Esophagus muscularis mucosa (tissue), 4 donors: Measurements from ENCODE around the gene TPRKB. TPM values are rescaled to one million over a fixed set of nuclear protein-coding genes. Genes with fewer than 3 reads are reported as not detected.
A peak's percentile ranks its signal among the peaks of the same experiment; 100 is the strongest.

Experiments
- DNase-seq: peaks from one replicate; pipeline ENCODE4 v3.0.0-alpha.2; 2017; ENCODE audit errors: extremely low spot score
- H3K27ac ChIP-seq, 4 donors: fragments of 200-600 bp; sonication (generic); replicated peaks in 1 of 4; 1 replicate in 3 of 4; 2 replicates in 1 of 4; pipeline ENCODE4 v1.5.1; 2016 to 2019; ENCODE audit warnings: mild to moderate bottlenecking in 1 of 4
- H3K27me3 ChIP-seq, 4 donors: fragments of 200-600 bp; sonication (generic); one replicate each; pipeline versions ENCODE4 v1.5.1 to v1.6.0; 2016 to 2019
- H3K36me3 ChIP-seq, 4 donors: fragments of 200-600 bp; sonication (generic); one replicate each; pipeline ENCODE4 v1.5.1; 2016 to 2019
- H3K4me1 ChIP-seq, 4 donors: fragments of 200-600 bp; sonication (generic); one replicate each; pipeline ENCODE4 v1.5.1; 2016 to 2019
- H3K4me3 ChIP-seq, 4 donors: fragments of 200-600 bp; sonication (generic); 1 replicate in 2 of 4; 2 replicates in 2 of 4; pipeline ENCODE4 v1.5.1; 2016 to 2019; ENCODE audit warnings: mild to moderate bottlenecking in 4 of 4, moderate library complexity in 1 of 4
- H3K9me3 ChIP-seq, 4 donors: fragments of 200-600 bp; sonication (generic); 1 replicate in 3 of 4; 2 replicates in 1 of 4; pipeline ENCODE4 v1.5.1; 2016 to 2019
- CTCF ChIP-seq, 3 experiments: fragments of 200-600 bp in 2 of 3; fragments of 450-650 bp in 1 of 3; sonication (generic) in 2 of 3; IDR thresholded peaks; one replicate each; pipeline ENCODE4 v1.5.1; 2017 to 2019; ENCODE audit warnings: antibody characterized with exemption in 3 of 3, mild to moderate bottlenecking in 2 of 3, moderate library complexity in 1 of 3
- EP300 ChIP-seq: sonication (generic); formaldehyde crosslinking; IDR thresholded peaks from one replicate; pipeline ENCODE4 v1.6.1; 2017; ENCODE audit warnings: antibody characterized with exemption
- POLR2A ChIP-seq: fragments of 450-650 bp; IDR thresholded peaks from one replicate; pipeline ENCODE4 v1.6.1; 2017; ENCODE audit warnings: antibody characterized with exemption, moderate library complexity, mild to moderate bottlenecking, low read depth
- POLR2AphosphoS5 ChIP-seq, 2 donors: sonication (generic); formaldehyde crosslinking; IDR thresholded peaks; one replicate each; pipeline ENCODE4 v1.6.1; 2017; ENCODE audit warnings: antibody characterized with exemption in 2 of 2
- WGBS: methylation state at CpG from one replicate; pipeline ENCODE4 v1.1.5; 2018; 5-methylcytosine and 5-hydroxymethylcytosine counted together
- intact Hi-C: fragments of 100-400 bp; cut with DNase I; formaldehyde crosslinking; loops from one replicate; pipeline ENCODE4 v1.15.1; 2023
- total RNA-seq, 4 donors: library from RNA; depleted of rRNA; stranded (reverse); fragments of >200 nt; gene quantifications; one replicate each; pipeline versions ENCODE4 v1.1.0 to v1.2.1, GENCODE V29; 2016

TPRKB gene
- total RNA-seq, 4 donors from 2014 or later: 13.6 to 30.3 (median 23.4) TPM

GRCh38 chr2:73714091-73714490 lies 23.1 kb downstream of the TPRKB start:
- no peaks in the 10 kb centered on the region for H3K9me3 ChIP-seq
- TF ChIP-seq POLR2A: no peak
- TF ChIP-seq CTCF (IDR thresholded peaks at IDR 0.05): no peak
- no peak for TF ChIP-seq POLR2AphosphoS5 (IDR thresholded peaks at IDR 0.05)
- TF ChIP-seq EP300: no peak
- no peak overlapping the region for H3K4me3 ChIP-seq
- no peaks in the 10 kb centered on the region for H3K27me3 ChIP-seq
- DNase-seq: no peak
- intact Hi-C loops: no loop called here
- WGBS: 86% methylated on average over 2 of the region's 2 CpGs
- H3K4me1 ChIP-seq: no peaks in the 10 kb centered on the region
- H3K36me3 ChIP-seq: no peaks in the 10 kb centered on the region
- no peak overlapping the region for H3K27ac ChIP-seq

GRCh38 chr2:73708527-73708926 lies 28.6 kb downstream of the TPRKB start:
- H3K27ac ChIP-seq: no peak overlapping the region
- H3K36me3 ChIP-seq: no peaks in the 10 kb centered on the region
- no peak overlapping the region for H3K4me3 ChIP-seq
- TF ChIP-seq POLR2A (no peak), CTCF (IDR thresholded peaks at IDR 0.05) (no peak), EP300 (no peak), POLR2AphosphoS5 (IDR thresholded peaks at IDR 0.05) (no peak)
- WGBS: 95% methylated on average over 8 of the region's 9 CpGs
- intact Hi-C loops: no loop called here
- DNase-seq: peak; percentile 47
- no peaks in the 10 kb centered on the region for H3K9me3 ChIP-seq
- peaks cover 0 to 7% (median 0%) of the 10 kb centered on the region in 4 donors for H3K27me3 ChIP-seq
- no peaks in the 10 kb centered on the region for H3K4me1 ChIP-seq

- intact Hi-C loops: no loop called here
- H3K36me3 ChIP-seq: no peaks in the 10 kb centered on the region
- no peaks in the 10 kb centered on the region for H3K9me3 ChIP-seq
- H3K27ac ChIP-seq: no peak overlapping the region
- peaks cover 0 to 7% (median 0%) of the 10 kb centered on the region in 4 donors for H3K27me3 ChIP-seq
- H3K4me3 ChIP-seq: no peak overlapping the region
- DNase-seq: no peak
- H3K4me1 ChIP-seq: no peaks in the 10 kb centered on the region
- 72% methylated on average over 3 of the region's 3 CpGs for WGBS
- TF ChIP-seq POLR2A (no peak), POLR2AphosphoS5 (IDR thresholded peaks at IDR 0.05) (no peak), CTCF (IDR thresholded peaks at IDR 0.05) (no peak), EP300 (no peak)
Measured at GRCh38 chr2:73707636-73708035, 29.5 kb downstream of the TPRKB start.

GRCh38 chr2:73707058-73707457 lies 30.1 kb downstream of the TPRKB start:
- Histone ChIP-seq H3K27ac (no peak overlapping the region), H3K27me3 (peaks cover 0 to 7% (median 0%) of the 10 kb centered on the region in 4 donors), H3K4me3 (no peak overlapping the region), H3K36me3 (no peaks in the 10 kb centered on the region), H3K9me3 (no peaks in the 10 kb centered on the region), H3K4me1 (no peaks in the 10 kb centered on the region)
- no peak for DNase-seq
- 74% methylated on average over 5 of the region's 5 CpGs for WGBS
- intact Hi-C loops: no loop called here
- TF ChIP-seq POLR2A (no peak), CTCF (IDR thresholded peaks at IDR 0.05) (no peak), EP300 (no peak), POLR2AphosphoS5 (IDR thresholded peaks at IDR 0.05) (no peak)

GRCh38 chr2:73705091-73705490 lies 32.1 kb downstream of the TPRKB start:
- no peaks in the 10 kb centered on the region for H3K36me3 ChIP-seq
- no peaks in the 10 kb centered on the region for H3K9me3 ChIP-seq
- 94% methylated on average over 7 of the region's 7 CpGs for WGBS
- no peak for TF ChIP-seq POLR2AphosphoS5 (IDR thresholded peaks at IDR 0.05)
- no peak overlapping the region for H3K4me3 ChIP-seq
- intact Hi-C loops: no loop called here
- no peak for DNase-seq
- H3K27ac ChIP-seq: no peak overlapping the region
- no peaks in the 10 kb centered on the region for H3K4me1 ChIP-seq
- H3K27me3 ChIP-seq: peaks cover 0 to 7% (median 0%) of the 10 kb centered on the region in 4 donors
